GM12891 (cell line): ENCODE results near the gene PARD3.
A peak's percentile ranks its signal among the peaks of the same experiment; 100 is the strongest.

ENCODE experiments used
- DNase-seq: peaks from one replicate; pipeline ENCODE4 v3.0.0; 2011; ENCODE audit warnings: low spot score; ENCODE audit not compliant: insufficient read length
- FAIRE-seq: peaks from 2 replicates; lab custom pipeline; 2011; peaks lifted over from hg19 to GRCh38; lab: Jason Lieb, UNC
- PAX5 ChIP-seq: IDR thresholded peaks from 2 replicates; pipeline ENCODE4 v1.6.1; 2011; ENCODE audit warnings: low read length, moderate library complexity, mild to moderate bottlenecking; ENCODE audit not compliant: insufficient read depth, severe bottlenecking
- POLR2A ChIP-seq: IDR thresholded peaks from 2 replicates; pipeline ENCODE4 v1.6.1; 2011; ENCODE audit warnings: low read depth, low read length, control low read depth
- POLR2AphosphoS5 ChIP-seq: IDR thresholded peaks from 2 replicates; pipeline ENCODE4 v1.6.1; 2011; ENCODE audit warnings: low read depth, low read length, control low read depth
- POU2F2 ChIP-seq: IDR thresholded peaks from 2 replicates; pipeline ENCODE4 v1.6.1; 2011; ENCODE audit warnings: low read depth, mild to moderate bottlenecking, control low read depth, low read length, moderate library complexity
- SPI1 ChIP-seq: IDR thresholded peaks from 2 replicates; pipeline ENCODE4 v1.6.1; 2011; ENCODE audit warnings: low read depth, low read length, control low read depth
- TAF1 ChIP-seq: IDR thresholded peaks from 2 replicates; pipeline ENCODE4 v1.6.1; 2011; ENCODE audit warnings: low read depth, low read length, control low read depth

PARD3 gene

DNA sequence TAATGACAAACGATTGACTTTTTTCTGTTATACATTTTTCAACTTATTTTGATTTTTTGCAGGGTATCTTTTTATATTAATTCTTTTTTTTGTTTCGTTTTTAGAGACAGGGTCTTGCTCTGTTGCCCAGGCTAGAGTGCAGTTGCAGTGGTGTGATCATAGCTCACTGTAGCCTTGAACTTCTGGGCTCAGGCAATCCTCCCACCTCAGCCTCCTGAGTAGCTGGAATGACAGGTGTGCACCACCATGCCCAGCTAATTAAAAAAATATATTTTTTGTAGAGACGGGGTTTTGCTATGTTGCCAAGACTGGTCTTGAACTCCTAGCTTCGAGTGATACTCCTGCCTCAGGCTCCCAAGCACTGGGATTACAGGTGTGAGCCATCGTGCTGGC is 601.3 kb downstream of the PARD3 start:
- no peak for FAIRE-seq
- TF ChIP-seq POU2F2 (no peak), POLR2A (no peak), POLR2AphosphoS5 (no peak), PAX5 (no peak), SPI1 (no peak), TAF1 (no peak)
- DNase-seq = no peak

- no peak for DNase-seq
- TF ChIP-seq POLR2A (no peak), SPI1 (no peak), POLR2AphosphoS5 (no peak), POU2F2 (no peak), PAX5 (no peak), TAF1 (no peak)
- FAIRE-seq = no peak
These were observed 601.8 kb downstream of the PARD3 start for GRCh38 chr10:34213193-34213804.

DNA sequence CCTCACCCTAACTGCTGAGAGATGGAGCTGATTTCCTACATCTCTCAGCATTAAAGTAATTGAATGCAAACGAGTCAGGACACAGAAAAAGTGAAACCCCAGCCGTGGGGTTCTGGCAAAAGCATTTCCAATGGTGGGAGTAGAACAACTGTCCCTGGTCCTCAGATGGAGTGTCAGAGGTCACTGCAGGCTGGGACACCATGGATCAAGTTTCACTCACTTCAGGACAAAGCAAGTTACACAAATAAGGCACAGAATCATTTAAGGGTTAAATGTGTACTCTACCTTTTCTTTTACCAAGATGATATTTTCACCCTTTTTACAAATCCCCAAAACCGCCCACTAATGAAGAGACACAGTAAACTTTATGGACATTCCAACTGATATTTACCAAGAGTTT is 607.8 kb downstream of the PARD3 start:
- TF ChIP-seq POLR2AphosphoS5 = no peak
- DNase-seq (no peak), FAIRE-seq (no peak)

DNA sequence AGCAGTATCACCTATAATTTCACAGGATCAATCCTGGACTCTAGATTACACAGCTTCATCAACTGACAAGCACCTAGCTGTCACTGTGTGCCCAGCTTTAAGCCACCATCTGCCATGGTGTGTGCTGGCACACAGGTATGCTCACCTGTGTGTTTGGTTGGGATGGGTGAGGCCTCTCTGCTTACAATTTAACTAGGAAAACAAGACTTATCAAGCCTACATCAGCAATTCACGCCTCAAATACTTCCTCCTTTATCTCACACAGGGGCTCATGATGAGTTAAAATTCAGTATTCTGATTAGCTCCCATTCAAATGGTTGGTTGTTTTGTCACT is 608.2 kb downstream of the PARD3 start:
- TF ChIP-seq TAF1 (no peak), POLR2AphosphoS5 (no peak), POLR2A (no peak), POU2F2 (no peak), SPI1 (no peak), PAX5 (no peak)
- DNase-seq (no peak), FAIRE-seq (no peak)

- no peak for DNase-seq
These were observed 608.8 kb downstream of the PARD3 start for GRCh38 chr10:34206078-34206934.

GRCh38 chr10:34205452-34205851 is 609.6 kb downstream of the PARD3 start:
- DNase-seq (no peak), FAIRE-seq (no peak)
- TF ChIP-seq POLR2A (no peak), POLR2AphosphoS5 (no peak), PAX5 (no peak), SPI1 (peak; percentile 71)

More at GRCh38 chr10:34206078-34206934, 608.8 kb downstream of the PARD3 start:
- TF ChIP-seq TAF1 (no peak), SPI1 (no peak), POU2F2 (no peak), POLR2AphosphoS5 (no peak), POLR2A (no peak), PAX5 (no peak)
- peak; percentile 83 for FAIRE-seq

GRCh38 chr10:34203966-34204630 is 611.0 kb downstream of the PARD3 start:
- TF ChIP-seq POLR2A (no peak), PAX5 (no peak), TAF1 (no peak), POLR2AphosphoS5 (no peak), SPI1 (no peak), POU2F2 (no peak)
- DNase-seq (no peak), FAIRE-seq (no peak)

GRCh38 chr10:34200355-34200901 is 614.7 kb downstream of the PARD3 start:
- DNase-seq (no peak), FAIRE-seq (no peak)
- TF ChIP-seq SPI1 (no peak), POLR2A (no peak), PAX5 (no peak), POLR2AphosphoS5 (no peak), TAF1 (no peak), POU2F2 (no peak)

DNA sequence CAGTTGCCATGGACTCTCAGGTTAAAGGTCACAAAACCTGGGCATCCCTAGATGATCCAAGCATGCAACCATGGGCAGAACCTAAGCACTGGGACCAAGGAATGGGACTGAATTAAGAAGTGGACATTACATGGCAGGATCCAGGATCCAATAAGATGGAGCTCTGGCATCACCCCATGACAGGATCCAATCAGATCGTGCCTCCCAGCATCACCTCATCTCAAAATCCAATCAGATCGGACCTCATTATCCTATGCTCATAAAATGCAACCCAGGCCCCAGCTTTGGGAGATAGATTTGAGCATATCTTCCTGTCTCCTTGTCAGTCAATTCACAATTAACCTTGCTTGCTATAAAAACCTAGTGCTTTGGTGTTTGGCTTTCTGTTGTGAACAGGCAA is 616.1 kb downstream of the PARD3 start:
- TF ChIP-seq SPI1 (no peak), PAX5 (no peak), TAF1 (no peak), POLR2A (no peak), POU2F2 (no peak), POLR2AphosphoS5 (no peak)
- no peak for FAIRE-seq
- no peak for DNase-seq
